ENCODE measurements around the gene KIRREL3.

DNA sequence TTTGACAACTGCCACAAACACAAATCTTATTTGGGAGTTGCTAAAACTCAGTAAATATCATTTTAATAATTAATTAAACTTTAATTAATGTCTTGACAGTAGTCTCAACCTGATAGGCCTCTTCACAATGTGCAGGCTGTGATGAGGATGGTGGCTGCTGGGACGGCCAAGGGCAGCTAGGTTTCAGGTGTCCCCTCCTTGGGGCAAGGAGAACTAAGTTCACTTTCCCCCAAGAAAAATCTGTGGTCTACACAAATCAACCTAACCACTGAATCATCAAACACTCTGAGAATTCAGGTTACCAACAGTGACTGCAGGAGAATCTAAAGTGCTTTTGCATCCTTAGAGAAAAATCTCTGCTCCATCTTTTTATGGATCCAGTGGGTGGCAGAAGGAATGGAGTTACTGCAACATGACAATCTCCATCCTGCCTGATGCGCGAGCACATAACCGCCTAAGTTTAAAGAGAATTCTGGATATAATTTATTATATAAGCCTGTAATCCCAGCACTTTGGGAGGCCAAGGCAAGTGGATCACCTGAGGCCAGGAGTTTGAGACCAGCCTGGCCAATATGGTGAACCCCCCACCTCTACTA lies 289.7 kb downstream of the KIRREL3 start:
- TF ChIP-seq CTCF (conservative IDR thresholded peaks at IDR 0.05), result no peak
- TF ChIP-seq EZH2 (IDR thresholded peaks at IDR 0.05; ENCODE audit: low read depth), result no peak
